GM21825 (cell line): ENCODE results near the gene RBM39.
"Not testable (repeated sequence)": the region's sequence is repeated elsewhere in the genome, so short reads cannot be mapped to it uniquely, and the experiment has no call there.

Experiments
- ATAC-seq: cut with Tn5 transposase; IDR thresholded peaks from one replicate; pipeline ENCODE4 v1.9.1; 2021; ENCODE audit warnings: mild to moderate bottlenecking, moderate library complexity; ENCODE audit not compliant: unreplicated experiment

RBM39 gene

GRCh38 chr20:35741892-35742740 lies at the start of gene RBM39:
TSS of gene RBM39 (minus strand) at chr20:35742260. CDS start at chr20:35740874, 1,386 bp downstream.
- peak; percentile 84 for ATAC-seq

GRCh38 chr20:35791821-35792220 lies 49.8 kb upstream of the RBM39 start:
- ATAC-seq = no peak

- no peak for ATAC-seq
These were observed 49.0 kb upstream of the RBM39 start for GRCh38 chr20:35791097-35791496.

GRCh38 chr20:35788796-35789195 lies 46.7 kb upstream of the RBM39 start:
- no peak for ATAC-seq

GRCh38 chr20:35785541-35785940 lies 43.5 kb upstream of the RBM39 start:
- not testable (repeated sequence) for ATAC-seq

GRCh38 chr20:35783811-35784210 lies 41.8 kb upstream of the RBM39 start:
- not testable (repeated sequence) for ATAC-seq

GRCh38 chr20:35776513-35777101 lies 34.5 kb upstream of the RBM39 start:
- ATAC-seq = no peak

- no peak for ATAC-seq
These were observed 32.3 kb upstream of the RBM39 start for GRCh38 chr20:35774391-35774790.

- no peak for ATAC-seq
These were observed 31.2 kb upstream of the RBM39 start for GRCh38 chr20:35773154-35773751.

GRCh38 chr20:35772563-35773058 lies 30.6 kb upstream of the RBM39 start:
- ATAC-seq = no peak

GRCh38 chr20:35771689-35772562 lies 29.9 kb upstream of the RBM39 start, which contains the start of gene PHF20:
TSS of gene PHF20 (plus strand) at chr20:35772015. CDS start at chr20:35801523, 29,508 bp downstream.
- ATAC-seq = peak; percentile 66

- ATAC-seq = no peak
These were observed 29.3 kb upstream of the RBM39 start for GRCh38 chr20:35771367-35771688.

GRCh38 chr20:35768731-35769664 lies 26.9 kb upstream of the RBM39 start:
- ATAC-seq = no peak

- ATAC-seq = peak; percentile 49
These were observed 25.8 kb upstream of the RBM39 start for GRCh38 chr20:35767683-35768481.

GRCh38 chr20:35766843-35767242 lies 24.8 kb upstream of the RBM39 start:
- ATAC-seq = no peak

- ATAC-seq = not testable (repeated sequence)
These were observed 22.9 kb upstream of the RBM39 start for GRCh38 chr20:35764936-35765335.

GRCh38 chr20:35762461-35762860 lies 20.4 kb upstream of the RBM39 start:
- no peak for ATAC-seq

- not testable (repeated sequence) for ATAC-seq
These were observed 19.5 kb upstream of the RBM39 start for GRCh38 chr20:35761548-35761947.
